Measurements from ENCODE around the gene OR10X1.

OR10X1 gene, protein sequence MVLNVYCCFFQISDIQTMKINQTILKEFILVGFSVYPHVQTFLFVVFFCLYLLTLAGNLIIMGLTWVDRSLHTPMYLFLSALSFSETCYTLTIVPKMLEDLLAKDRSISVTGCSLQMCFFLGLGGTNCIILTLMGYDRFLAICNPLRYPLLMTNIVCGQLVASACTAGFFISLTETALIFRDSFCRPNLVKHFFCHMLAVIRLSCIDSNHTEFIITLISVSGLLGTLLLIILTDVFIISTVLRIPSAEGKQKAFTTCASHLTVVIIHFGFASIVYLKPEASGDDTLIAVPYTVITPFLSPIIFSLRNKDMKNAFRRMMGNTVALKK

DNA sequence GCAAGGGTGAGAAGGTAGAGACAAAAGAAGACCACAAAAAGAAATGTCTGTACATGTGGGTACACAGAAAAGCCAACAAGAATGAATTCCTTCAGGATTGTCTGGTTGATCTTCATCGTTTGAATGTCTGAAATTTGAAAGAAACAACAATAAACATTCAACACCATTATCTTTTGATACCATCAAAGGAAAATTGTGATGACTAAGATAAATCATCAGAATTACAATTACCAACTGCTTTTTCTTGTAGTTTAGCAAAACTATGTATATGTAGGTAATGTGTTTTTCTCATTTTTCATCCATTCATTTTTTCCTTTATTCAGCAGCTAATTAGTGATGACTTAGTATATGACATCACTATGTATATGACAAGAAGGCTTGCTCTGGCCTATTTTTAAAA, at the start of gene OR10X1:
TSS of gene OR10X1 (minus strand) at position 167 of the 400 bp plus-strand sequence. CDS start at position 167, 0 bp downstream.
- no peak for DNase-seq

DNA sequence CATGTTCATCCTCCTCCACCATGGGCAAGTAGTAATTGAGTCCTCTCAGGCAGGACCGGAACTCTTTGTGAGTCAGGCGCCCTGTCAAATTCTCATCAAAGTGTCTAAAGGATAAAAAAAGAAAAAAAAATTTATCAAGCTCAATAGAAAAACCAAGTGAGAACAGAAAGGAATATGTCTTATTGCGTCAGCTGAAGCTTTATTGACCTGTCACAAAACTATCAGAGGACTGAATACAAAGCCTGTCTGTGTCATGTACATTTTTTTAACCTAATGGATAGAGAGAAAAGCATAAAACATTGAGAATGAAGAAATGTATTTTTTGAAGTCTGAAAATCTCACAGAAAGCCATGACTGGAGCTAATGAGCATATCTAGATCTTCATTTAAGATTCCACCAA, 34.1 kb upstream of the OR10X1 start:
- DNase-seq, result no peak

DNA sequence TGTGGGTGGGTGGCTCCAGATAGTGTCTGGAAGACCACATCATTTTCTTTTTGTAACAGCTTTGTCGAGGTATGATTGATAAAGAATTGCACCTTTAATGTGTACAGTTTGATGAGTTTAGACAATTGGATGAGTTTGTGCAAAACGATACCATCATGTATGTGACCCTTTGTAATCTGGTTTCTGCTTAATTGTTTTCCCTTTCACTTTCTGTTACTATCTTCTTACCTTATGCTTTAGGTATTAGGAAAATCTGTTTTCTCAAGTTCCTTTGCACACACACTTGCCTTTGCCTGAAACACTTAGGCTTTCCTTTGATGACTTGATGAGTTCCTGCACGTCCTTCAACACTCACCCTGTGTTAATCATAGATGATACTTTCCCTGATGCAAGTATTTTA, 32.2 kb upstream of the OR10X1 start:
- no peak for DNase-seq

DNA sequence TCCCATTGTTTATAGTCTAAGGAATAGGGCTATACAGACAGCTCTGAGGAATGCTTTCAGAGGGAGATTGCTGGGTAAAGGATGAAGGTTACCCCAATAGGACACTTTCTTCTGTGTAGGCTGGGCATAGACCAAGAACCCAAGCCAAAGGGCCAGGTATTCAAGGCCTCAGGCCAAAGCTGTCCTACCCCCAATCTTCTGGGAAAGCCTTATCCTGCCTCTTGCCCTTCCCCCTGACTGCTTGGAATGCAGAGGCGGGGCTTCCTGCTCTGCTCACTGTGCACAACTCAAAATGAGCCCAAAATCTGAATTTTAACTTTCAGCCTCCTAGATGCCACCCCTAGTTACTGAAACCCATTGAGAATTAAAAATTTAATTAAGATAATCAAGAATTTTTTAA, 27.6 kb upstream of the OR10X1 start:
- no peak for DNase-seq

DNA sequence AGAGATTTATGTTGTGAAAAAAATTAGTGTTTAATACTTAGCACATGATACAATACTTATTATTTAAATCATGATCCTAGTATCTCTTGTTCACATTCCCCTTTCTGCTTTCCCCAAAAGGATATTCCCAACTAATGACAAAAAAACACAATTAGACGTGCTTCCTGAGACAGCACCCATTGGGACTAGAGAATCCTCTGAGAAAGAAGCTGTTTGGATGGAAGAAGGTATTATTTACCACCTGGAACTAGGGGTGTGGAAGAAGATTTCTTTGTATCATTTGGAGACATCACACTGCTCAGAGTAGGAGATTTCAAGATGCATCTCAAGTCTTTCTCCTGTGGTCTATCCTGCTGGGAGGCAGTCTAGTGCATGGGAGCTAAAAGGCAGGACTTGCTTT, 25.3 kb upstream of the OR10X1 start, which contains the start of gene OR10Z1:
TSS of gene OR10Z1 (plus strand) at position 301 of the 400 bp plus-strand sequence. CDS start 1,171 bp downstream, outside the sequence.
- no peak for DNase-seq

DNA sequence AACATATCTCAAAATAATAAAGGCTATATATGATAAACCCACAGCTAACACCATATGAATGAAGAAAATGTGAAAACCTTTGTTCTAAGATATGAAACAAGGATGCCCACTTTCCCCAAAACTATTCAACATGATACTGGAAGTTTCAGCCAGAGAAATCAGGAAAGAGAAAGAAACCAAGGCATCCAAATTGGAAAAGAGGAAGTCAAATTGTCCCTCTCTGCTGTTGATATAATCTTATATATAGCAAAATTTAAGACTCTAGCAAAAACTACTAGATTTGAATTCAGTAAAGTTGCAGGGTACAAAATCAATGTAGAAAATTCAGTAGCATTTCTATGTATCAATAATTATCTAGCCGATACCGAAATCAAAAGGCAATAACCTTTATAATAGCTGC, 21.0 kb upstream of the OR10X1 start:
- DNase-seq, result no peak

DNA sequence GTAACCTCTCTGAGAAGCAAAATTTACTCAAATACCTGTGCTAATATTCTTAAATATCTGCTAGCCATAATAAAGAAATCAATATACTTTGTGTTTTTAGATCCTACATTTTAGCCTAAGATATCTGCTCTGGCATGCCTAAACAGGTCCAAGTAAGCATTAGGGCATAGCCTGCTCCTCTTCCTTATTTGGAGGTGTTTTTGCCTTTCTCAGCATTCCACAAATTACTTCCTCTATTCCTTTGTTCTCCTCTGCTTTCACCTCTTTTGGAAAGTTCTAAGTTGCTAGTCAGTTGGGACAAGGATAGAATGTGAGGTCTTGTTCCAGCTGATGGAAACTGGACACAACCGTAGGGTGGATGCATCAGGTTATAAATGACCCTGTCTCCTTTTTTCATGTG, 7.2 kb upstream of the OR10X1 start:
- no peak for DNase-seq

DNA sequence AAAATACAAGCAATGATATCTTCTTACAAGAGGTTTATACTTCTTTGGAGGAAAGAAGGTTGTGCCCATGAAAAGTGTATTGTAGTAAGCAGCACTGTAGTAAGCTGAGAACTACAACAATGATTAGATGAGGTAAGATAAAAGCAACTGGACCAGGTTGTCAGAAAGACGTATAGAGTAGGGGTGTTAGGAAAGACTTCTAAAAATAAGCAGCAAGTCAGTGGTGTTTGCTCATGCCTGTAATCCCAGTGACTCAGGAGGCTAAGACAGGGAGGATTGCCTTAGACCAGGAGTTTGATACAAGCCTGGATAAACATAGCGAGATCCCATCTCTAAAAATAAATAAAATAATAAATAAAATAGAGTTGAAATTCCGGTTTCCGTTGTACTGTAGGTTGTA, 4.3 kb upstream of the OR10X1 start:
- no peak for DNase-seq

DNA sequence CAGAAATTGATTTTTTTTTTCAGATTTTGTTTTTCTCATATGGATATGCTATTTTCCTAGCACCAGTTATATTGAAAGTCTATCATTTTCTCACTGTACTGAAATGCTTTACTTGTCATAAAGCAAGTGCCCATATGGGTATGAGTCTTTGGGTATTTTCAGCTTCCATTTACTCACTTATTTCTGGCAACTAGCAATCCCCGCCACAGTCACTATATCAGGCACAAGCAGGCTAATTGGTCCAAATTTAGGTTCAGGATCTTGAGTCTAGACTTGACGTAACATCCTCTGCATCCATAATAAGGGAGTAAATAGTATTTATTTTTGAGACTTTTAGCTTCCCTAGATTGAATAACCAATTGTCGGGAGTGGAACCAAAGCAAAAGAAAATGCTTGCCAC, 2.1 kb downstream of the OR10X1 start:
- no peak for DNase-seq

DNA sequence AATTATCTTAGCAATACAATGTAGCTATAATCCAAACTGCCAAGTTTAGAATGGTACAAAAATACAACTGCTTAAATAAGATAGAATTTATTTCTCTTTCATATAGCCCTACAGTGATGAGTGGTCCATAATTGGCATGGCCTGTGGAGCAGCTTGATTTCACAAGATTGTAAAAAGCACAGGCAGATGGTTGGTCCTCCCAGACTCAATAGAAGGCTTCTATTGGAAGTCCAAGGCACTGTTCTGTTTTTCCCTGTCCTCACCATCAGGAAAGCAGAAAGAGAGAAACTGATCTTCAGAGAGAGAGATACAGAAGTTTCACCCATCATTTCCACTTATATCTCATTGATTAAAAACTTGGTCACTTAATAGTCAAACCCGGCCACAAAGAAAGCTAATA, 7.5 kb downstream of the OR10X1 start:
- no peak for DNase-seq

DNA sequence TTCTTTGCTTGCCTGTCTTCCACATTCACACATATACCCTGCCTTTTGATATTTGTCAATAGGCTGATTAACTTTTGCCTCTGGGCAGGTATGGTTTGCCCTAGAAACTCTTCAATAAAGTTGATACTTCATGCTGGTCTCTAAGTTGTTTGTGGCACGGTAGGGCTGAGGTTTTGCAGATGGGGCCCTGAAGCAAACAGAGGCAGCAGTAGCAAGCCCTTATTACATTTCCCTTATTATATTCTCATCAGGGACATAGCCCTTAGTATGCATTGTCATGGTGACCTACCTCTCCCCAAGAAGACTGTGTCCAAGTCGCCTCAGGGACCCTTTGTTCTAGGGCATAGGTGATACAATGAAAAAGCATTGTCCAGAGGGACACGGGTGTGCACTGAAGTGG, 9.2 kb downstream of the OR10X1 start, which contains the start of gene OR6P1:
TSS of gene OR6P1 (minus strand) at position 101 of the 400 bp plus-strand sequence. CDS start 6,976 bp downstream, outside the sequence.
- DNase-seq, result no peak

DNA sequence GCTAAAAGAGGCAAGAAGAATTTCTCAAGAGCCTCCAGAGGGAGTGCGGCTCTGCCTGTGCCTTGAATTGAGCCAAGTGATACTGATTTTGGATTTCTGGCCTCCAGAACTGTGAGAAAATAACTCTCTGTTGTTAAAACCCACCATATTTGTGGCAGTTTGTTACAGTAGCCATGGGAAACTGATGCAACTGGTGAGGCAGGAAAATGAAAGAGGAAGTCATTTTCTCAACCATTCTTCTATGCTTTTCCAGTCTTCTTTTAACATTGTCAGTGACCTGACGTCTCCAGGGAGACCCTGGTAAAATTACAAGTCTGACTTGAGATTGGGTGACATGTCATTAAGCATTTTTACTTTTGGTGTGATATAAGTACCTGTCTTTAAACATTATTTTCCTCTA, 15.1 kb downstream of the OR10X1 start:
- DNase-seq, result no peak

DNA sequence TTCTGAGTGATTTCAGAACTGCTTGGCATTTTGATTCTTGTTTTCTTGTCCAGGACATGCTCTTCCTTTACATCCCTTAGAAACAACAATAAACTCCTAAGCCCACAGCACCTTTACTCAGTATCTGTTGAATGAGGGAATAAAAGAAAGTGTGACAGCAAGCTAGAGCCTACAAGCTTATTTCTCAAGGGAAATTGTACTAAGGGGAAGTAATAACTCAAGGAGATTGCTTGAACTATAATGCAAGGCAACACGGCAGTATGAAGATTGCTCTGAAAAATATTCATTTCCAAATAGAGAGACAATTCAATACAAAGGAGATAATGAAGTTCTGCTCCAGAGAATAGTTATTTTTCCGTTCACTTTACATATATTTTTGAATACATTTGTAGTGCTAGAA, 15.8 kb downstream of the OR10X1 start:
- DNase-seq, result no peak

DNA sequence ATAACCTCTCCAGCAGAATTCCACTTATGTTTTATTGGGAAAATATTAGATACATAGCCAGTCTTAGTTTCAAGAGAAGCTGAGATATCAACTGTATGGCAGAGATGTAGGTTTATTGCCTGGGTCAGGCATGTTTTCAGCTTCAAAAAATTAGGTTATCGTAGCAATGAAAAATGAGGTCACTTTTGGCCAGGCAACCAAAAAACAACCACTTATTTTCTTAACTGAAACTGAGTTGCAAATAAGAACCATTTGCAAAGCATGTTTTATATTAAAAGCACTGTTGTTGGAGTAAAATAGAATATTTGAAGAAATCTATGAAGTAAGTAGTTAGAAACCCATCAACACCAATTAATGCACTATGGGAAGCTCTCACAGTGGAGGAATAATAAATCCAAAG, 20.0 kb downstream of the OR10X1 start:
- DNase-seq, result no peak

DNA sequence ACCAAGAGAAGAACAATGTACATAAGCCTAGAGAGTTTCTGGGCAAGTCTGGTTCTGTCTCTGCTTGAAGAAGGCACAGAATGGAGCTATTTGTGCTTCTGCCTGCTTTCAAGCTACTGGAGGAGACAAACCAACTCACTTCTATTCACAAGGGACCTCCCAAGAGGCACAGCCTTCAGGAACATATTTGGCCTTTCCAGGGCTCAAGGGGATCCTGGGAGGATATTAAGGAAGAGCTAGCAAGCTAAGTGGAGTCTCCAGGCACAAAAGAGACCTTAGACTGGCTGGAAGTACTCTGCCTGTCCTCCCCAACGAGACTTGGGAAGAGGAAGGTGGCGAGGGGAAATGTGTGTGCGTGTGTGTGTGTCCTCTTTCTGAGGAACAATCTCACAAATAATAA, 25.3 kb downstream of the OR10X1 start, which contains the start of gene OR6Y1:
TSS of gene OR6Y1 (minus strand) at position 54 of the 400 bp plus-strand sequence. CDS start 6,300 bp downstream, outside the sequence.
- DNase-seq, result no peak

DNA sequence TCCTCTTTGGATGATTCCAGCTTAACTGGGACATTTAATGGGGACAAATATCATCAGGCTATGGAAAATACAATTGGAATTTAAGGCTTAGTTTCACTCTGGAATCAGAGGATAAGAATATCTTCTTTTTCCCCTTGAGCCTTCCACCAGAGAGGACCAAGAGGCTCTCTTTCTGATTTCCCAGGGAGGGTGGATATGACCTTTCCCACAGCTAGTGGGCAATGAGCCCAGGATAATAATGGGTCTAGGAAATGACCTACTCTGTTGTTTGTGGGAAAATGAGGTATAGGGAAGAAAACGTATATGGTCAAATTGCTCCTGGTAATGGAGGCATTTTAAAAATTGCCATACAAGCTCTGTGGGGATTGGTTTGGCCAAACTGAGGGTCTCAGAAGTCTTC, 27.4 kb downstream of the OR10X1 start:
- no peak for DNase-seq

DNA sequence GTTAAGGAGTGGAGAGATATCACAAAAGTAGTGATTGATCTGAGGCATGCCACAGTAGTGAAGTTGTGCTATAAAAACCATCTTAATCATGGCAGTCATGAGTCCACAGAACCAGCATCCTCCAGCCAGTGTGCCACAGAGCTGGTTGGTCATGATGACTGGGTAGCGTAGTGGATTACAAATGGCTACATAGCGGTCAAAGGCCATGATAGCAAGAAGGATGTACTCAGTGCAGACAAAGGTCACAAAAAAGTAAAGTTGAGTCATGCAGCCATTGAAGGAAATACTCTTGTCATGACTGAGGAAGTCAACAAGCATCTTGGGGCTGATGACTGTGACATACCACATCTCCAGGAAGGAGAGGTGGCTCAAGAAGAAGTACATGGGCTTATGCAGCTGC, 32.2 kb downstream of the OR10X1 start:
- DNase-seq, result no peak

DNA sequence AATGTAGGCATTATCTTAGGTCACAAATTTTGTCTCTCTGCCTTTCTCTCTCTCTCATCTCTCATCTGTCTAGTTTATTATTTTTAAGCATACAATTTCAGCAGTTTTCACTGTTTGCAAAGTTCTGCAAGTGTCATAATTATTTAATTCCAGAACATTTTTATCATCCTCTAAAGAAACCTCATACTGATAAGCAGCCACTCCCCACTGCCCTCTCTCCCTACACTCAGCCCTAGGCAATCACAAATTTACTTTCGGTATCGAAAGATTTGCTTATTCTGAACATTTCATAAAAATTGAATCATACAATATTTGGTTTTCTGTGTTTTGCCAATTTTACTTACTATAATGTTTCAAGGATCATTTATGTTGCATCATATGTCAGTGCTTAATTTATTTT, 42.1 kb downstream of the OR10X1 start:
- no peak for DNase-seq

DNA sequence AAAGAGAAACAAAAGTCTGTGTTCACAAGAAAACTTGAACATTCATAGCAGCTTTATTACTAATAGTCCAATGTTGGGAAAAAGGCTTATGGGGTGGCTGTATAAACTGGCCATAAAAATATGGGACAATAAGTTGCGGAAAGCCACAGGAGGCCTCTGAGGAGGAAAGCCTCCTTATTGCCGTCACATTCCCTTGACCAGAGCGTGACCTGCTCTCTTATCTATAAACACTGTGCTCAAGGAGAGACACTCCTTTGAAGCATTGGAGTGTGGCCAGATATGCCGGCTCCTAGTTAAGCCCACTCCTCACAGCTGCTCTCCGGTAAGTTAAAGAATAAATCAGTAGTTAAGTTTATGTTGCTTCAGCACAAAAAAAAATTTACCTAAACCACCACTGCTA, 45.2 kb downstream of the OR10X1 start:
- DNase-seq, result no peak
